H1 (cell line): ENCODE data around the gene TDRD3. TPM values are rescaled to one million over a fixed set of nuclear protein-coding genes. Genes with fewer than 3 reads are reported as not detected.

Experiments used
- RBBP5 ChIP-seq: IDR thresholded peaks from 2 replicates; pipeline ENCODE4 v1.7.1; 2012; ENCODE audit warnings: low read depth, mild to moderate bottlenecking, inconsistent platforms, low read length, moderate library complexity, borderline replicate concordance
- polyA plus RNA-seq, 7 experiments: library from polyadenylated mRNA; depleted of rRNA in 3 of 7; stranded (reverse) in 5 of 7; unstranded in 2 of 7; fragments of >200 nt in 5 of 7; fragments of 200-250 nt in 2 of 7; gene quantifications; 1 replicate in 5 of 7; 2 replicates in 1 of 7; 4 replicates in 1 of 7; pipeline versions ENCODE4 v1.2.1 to v1.2.3, GENCODE V29; 2011 to 2013; ENCODE audit warnings: missing spikeins in 2 of 7, mixed read lengths in 2 of 7
- total RNA-seq: library from RNA; stranded (reverse); fragmentation: NEBNext Ultra II Directional; extraction: Animal tissue kit (Norgen Biotek cat#: 25700); gene quantifications from 2 replicates; pipeline ENCODE4 v1.2.1, GENCODE V29; 2021

TDRD3 gene
- total and polyA plus RNA-seq, 2 of the 8 experiments (the other 6 are each of a cell fraction or from before 2014, with no cell fraction given): 2.5 to 14.7 TPM

GRCh38 chr13:60370343-60370742, 26.7 kb upstream of the TDRD3 start (continued):
- TF ChIP-seq RBBP5: no peak
